Measurements from ENCODE around the gene PRMT5.

PRMT5 gene

DNA sequence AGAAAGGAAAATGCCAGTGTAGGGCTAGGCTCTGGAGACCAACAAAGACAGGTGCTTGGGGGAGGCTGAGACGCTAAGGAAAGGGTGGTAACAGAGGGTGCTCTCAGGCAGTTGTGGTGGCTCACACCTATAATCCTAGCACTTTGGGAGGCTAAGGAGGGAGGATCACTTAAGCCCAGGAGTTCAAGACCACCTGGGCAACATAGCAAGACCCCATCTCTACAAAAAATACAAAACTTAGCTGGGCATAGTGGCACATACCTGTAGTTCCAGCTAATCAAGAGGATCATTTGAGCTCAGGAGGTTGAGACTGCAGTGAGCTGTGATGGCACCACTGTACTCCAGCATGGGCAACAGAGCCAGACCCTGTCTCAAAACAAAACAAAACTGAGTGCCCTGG is 33.8 kb downstream of the PRMT5 start:
- no peak overlapping the region for H3K4me2 ChIP-seq (ENCODE audit: low read depth, low read length, poor library complexity, severe bottlenecking)
- H3K9me3 ChIP-seq (ENCODE audit: insufficient read depth, low read depth, low read length) = no peaks in the 10 kb centered on the region
- H3K9ac ChIP-seq (ENCODE audit: low read depth, low read length, poor library complexity, severe bottlenecking) = no peak overlapping the region
- no peaks in the 10 kb centered on the region for H3K79me2 ChIP-seq (ENCODE audit: insufficient read depth, low read length)
- no peaks in the 10 kb centered on the region for H3F3A ChIP-seq (ENCODE audit: low read depth)
- no peaks in the 10 kb centered on the region for H3K9me2 ChIP-seq (replicated peaks; ENCODE audit: low read depth, low read length)
- no peaks in the 10 kb centered on the region for H4K20me1 ChIP-seq (ENCODE audit: insufficient read depth, low read length, poor library complexity, severe bottlenecking)
- H3K27me3 ChIP-seq (ENCODE audit: insufficient read depth, low read length, poor library complexity, severe bottlenecking) = no peaks in the 10 kb centered on the region
- H2AFZ ChIP-seq (ENCODE audit: low read length) = no peak overlapping the region
- no peaks in the 10 kb centered on the region; the same call in 1 of the 2 replicates for H3K36me3 ChIP-seq (ENCODE audit: insufficient read depth, low read length)
- no peaks in the 10 kb centered on the region for H3K4me1 ChIP-seq (ENCODE audit: insufficient read depth, low read length, poor library complexity, severe bottlenecking)
- no peak overlapping the region for H3K4me3 ChIP-seq (ENCODE audit: low read length, poor library complexity, severe bottlenecking)
- TF ChIP-seq EZH2phosphoT487 (IDR thresholded peaks at IDR 0.05; ENCODE audit: borderline replicate concordance) (no peak), CTCF (conservative IDR thresholded peaks at IDR 0.05; ENCODE audit: low read length) (no peak)

GRCh38 chr14:22893706-22894105 is 35.5 kb downstream of the PRMT5 start:
- no peaks in the 10 kb centered on the region for H3K36me3 ChIP-seq (ENCODE audit: insufficient read depth, low read length)
- no peak overlapping the region for H3K4me3 ChIP-seq (ENCODE audit: low read length, poor library complexity, severe bottlenecking)
- TF ChIP-seq EZH2phosphoT487 (IDR thresholded peaks at IDR 0.05; ENCODE audit: borderline replicate concordance) = no peak
- no peak for TF ChIP-seq CTCF (conservative IDR thresholded peaks at IDR 0.05; ENCODE audit: low read length)
- H2AFZ ChIP-seq (ENCODE audit: low read length) = no peak overlapping the region
- H3K9ac ChIP-seq (ENCODE audit: low read depth, low read length, poor library complexity, severe bottlenecking) = no peak overlapping the region
- H3K9me2 ChIP-seq (replicated peaks; ENCODE audit: low read depth, low read length) = no peaks in the 10 kb centered on the region
- no peaks in the 10 kb centered on the region for H3K9me3 ChIP-seq (ENCODE audit: insufficient read depth, low read depth, low read length)
- no peaks in the 10 kb centered on the region for H3K79me2 ChIP-seq (ENCODE audit: insufficient read depth, low read length)
- H3F3A ChIP-seq (ENCODE audit: low read depth) = no peaks in the 10 kb centered on the region
- H4K20me1 ChIP-seq (ENCODE audit: insufficient read depth, low read length, poor library complexity, severe bottlenecking) = no peaks in the 10 kb centered on the region
- no peaks in the 10 kb centered on the region for H3K27me3 ChIP-seq (ENCODE audit: insufficient read depth, low read length, poor library complexity, severe bottlenecking)
- no peaks in the 10 kb centered on the region for H3K4me1 ChIP-seq (ENCODE audit: insufficient read depth, low read length, poor library complexity, severe bottlenecking)
- no peak overlapping the region for H3K4me2 ChIP-seq (ENCODE audit: low read depth, low read length, poor library complexity, severe bottlenecking)

GRCh38 chr14:22892488-22892887 is 36.7 kb downstream of the PRMT5 start:
- Histone ChIP-seq H3K27me3 (ENCODE audit: insufficient read depth, low read length, poor library complexity, severe bottlenecking) (no peaks in the 10 kb centered on the region), H3K4me3 (ENCODE audit: low read length, poor library complexity, severe bottlenecking) (no peak overlapping the region), H3K9me2 (replicated peaks; ENCODE audit: low read depth, low read length) (no peaks in the 10 kb centered on the region), H3K79me2 (ENCODE audit: insufficient read depth, low read length) (no peaks in the 10 kb centered on the region), H2AFZ (ENCODE audit: low read length) (no peak overlapping the region), H3K9me3 (ENCODE audit: insufficient read depth, low read depth, low read length) (no peaks in the 10 kb centered on the region), H3K4me1 (ENCODE audit: insufficient read depth, low read length, poor library complexity, severe bottlenecking) (no peaks in the 10 kb centered on the region), H3K4me2 (ENCODE audit: low read depth, low read length, poor library complexity, severe bottlenecking) (no peak overlapping the region), H3F3A (ENCODE audit: low read depth) (no peaks in the 10 kb centered on the region), H3K9ac (ENCODE audit: low read depth, low read length, poor library complexity, severe bottlenecking) (no peak overlapping the region), H3K36me3 (ENCODE audit: insufficient read depth, low read length) (no peaks in the 10 kb centered on the region), H4K20me1 (ENCODE audit: insufficient read depth, low read length, poor library complexity, severe bottlenecking) (no peaks in the 10 kb centered on the region)
- TF ChIP-seq CTCF (conservative IDR thresholded peaks at IDR 0.05; ENCODE audit: low read length) (no peak), EZH2phosphoT487 (IDR thresholded peaks at IDR 0.05; ENCODE audit: borderline replicate concordance) (no peak)
